T follicular helper cell (primary cell): ENCODE data around the gene GSTT2B.
"Not testable (repeated sequence)": the region's sequence is repeated elsewhere in the genome, so short reads cannot be mapped to it uniquely, and the experiment has no call there.

Experiments
- DNase-seq: peaks from one replicate; pipeline ENCODE4 v3.0.0-alpha.2; 2020; ENCODE audit warnings: low read depth
- total RNA-seq, 2 experiments: gene quantifications; one replicate each; lab custom pipeline; 2026; lab: John Stamatoyannopoulos, UW

The GSTT2B gene
- total RNA-seq = 0 reads per million in 2 experiments

DNA sequence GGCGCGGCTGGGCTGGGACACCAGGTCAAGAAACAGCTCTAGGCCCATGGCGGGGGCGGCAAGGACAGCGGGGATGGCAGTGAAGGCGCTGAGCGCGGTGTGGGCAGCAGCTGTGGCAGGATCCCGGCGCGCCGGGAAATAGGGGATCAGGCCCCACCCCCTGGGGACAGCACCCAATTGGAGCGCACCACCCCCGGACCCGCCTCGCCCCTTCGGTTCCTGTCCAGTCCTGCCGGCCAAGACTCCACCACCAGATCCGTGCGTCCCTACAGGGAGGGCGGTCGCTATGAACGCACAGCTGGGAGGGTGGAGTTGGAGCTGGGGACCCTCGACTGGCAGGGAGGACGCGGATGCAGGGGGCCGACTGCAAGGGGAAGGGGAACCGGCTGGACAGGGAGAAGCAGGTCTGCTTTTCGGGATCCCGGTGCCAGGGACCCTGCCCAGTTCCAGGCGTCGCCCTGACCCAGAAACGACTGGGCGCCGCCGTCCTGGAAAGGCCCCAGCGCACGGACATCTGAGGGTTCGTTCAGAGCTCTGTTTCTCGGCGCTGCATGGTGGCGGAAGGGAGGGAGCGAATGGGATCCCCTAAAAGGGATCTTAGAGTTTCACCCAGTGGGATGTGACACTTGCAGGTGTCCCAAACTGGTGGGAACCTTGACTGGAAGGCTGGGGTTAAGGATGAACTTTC, at the start of gene GSTT2B:
GSTT2B (minus strand) TSS at position 112 of the 688 bp plus-strand sequence; CDS start at position 48, 64 bp downstream.
- not testable (repeated sequence) for DNase-seq

- DNase-seq = no peak
Observed at GRCh38 chr22:24010018-24010391, 49.0 kb upstream of the GSTT2B start.

- no peak for DNase-seq
Observed at GRCh38 chr22:24009227-24010017, 48.4 kb upstream of the GSTT2B start.

GRCh38 chr22:24008381-24009226, 47.6 kb upstream of the GSTT2B start:
- DNase-seq = no peak

GRCh38 chr22:24008022-24008283, 47.0 kb upstream of the GSTT2B start:
- no peak for DNase-seq

- no peak for DNase-seq
Observed at GRCh38 chr22:24007253-24008021, 46.4 kb upstream of the GSTT2B start.

- DNase-seq = no peak
Observed at GRCh38 chr22:24006914-24007214, 45.9 kb upstream of the GSTT2B start.

DNA sequence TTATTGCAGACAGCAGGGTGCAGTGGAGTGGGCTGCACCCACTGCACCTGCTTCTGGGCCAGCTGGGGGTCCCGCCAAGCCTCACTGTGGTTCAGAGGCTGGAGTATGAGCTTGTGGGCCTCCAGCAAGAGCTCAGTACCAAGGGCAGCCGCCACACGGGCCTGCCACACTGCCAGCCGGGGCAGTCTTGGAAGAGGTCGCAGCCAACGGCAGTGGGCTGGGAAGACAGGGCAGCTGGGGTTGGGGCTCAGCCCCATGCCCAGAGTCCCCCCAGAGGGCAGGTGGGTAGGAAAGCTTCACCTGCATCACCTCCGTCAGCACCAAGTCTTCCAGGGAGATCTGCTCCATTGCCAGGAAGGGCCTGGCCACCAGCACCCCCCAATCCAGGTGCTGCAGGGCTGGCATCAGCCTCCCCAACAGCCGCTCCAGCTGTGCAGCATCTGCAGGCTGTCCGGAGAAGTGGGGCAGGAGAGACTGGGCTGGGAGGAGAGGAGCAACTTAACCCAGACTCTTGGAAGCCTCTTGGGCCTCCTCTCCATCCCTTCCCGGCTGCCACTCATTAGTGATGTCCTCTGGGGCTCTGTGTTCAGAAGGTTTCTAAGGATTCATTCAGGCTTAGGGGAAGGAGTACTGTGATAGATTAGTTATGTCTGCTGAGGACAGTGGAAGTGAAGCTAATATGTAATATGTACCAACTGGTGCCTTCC, 45.4 kb upstream of the GSTT2B start:
- no peak for DNase-seq

DNA sequence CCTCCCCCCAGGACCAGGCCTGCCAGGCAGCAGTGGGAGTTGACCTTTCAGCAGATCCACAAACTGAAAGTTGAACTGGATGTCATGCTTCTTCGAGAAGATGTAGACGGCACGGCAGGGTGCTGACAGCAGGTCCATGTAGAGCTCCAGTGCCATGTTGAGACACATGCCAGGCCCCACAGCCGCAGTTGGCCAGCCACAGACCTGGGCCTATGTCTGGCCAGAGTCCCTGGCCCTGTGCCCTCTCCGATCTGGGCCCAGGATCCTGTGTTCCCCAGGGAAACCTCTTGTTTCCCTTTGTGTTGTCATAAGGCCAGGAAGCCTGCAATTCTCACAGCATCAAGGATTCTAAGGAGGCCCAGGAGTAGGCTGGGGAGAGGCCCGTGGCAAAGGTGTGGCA, 44.2 kb upstream of the GSTT2B start, which contains the start of gene GSTT4:
GSTT4 (minus strand) TSS at position 253 of the 400 bp plus-strand sequence; CDS start at position 156, 97 bp downstream.
- no peak for DNase-seq

GRCh38 chr22:24003887-24004286, 42.9 kb upstream of the GSTT2B start:
- DNase-seq = no peak

- no peak for DNase-seq
Observed at GRCh38 chr22:24002851-24003250, 41.9 kb upstream of the GSTT2B start.

DNA sequence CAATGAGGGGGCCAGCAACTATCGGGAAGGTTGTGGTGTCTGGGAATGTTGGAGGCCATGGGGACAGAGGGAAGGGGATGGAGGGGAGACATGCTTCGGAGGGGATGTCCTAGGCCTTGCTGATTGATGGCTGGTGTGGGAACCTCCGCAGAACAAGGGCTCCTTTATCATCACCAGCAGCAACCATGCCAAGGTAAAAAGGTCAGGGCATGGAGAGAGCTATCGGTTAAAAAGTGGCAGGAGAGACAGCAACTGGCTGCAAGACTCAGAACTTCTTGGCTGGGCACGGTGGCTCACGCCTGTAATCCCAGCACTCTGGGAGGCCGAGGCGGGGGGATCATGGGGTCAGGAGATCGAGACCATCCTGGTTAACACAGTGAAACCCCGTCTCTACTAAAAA, 41.3 kb upstream of the GSTT2B start:
- no peak for DNase-seq

DNA sequence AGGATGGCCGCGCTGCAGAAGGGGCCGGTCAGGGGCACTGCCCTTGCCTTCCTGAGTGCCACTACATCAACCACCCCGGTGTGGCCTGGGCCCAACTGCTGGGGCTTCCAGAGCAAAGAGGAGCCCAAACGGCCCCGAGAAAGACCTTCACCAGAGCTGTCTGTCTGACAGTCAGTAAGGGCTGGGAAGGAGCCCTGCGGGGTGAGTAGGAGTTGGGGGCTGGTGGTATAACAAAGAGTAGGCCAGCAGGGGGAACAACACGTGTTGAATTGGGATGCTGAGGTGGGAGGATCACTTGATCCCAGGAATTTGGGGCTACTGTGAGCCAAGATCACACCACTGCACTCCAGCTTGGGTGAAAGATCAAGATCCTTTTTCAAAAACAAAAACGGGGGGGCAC, 40.3 kb upstream of the GSTT2B start:
- DNase-seq = no peak

DNA sequence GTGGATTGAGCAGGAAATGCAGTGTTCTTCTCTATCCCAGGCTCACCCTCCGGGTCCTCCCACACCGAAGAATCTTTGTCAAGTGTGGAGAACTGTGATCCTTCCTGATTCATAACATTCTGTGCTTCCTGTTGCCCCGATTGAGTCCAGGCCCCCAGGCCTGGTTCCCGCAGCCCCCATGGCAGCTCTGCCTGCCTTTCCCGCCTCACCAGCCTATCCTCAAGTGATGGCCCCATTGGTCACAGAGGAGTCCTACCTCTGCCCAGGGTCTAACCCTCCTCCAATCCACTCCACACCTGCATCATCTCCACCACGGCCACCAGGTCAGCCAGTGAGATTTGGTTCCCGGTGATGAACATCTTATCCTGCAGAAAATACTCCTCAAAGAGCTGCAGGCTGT, 38.8 kb upstream of the GSTT2B start:
- not testable (repeated sequence) for DNase-seq

- DNase-seq = no peak
Observed at GRCh38 chr22:23997092-23997491, 36.1 kb upstream of the GSTT2B start.

- DNase-seq = not testable (repeated sequence)
Observed at GRCh38 chr22:23993581-23994177, 32.7 kb upstream of the GSTT2B start.

DNA sequence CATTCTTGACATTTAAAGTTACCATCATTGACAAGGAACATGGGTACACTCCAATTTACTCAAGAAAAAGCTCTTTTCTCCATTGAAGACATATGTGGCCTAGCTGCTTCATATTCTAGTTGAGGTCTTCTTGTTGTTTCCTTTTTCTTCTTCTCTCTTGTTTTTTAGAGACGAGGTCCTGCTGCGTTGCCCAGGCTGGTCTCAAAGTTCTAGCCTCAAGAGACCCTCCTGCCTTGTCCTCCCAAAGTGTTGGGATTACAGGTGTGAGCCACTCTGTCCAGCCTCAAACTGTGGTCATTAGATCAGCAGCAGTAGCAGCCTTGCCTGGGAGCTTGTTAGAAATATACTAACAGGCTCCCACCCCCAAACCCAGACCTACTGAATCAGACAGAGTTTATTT, 32.1 kb upstream of the GSTT2B start:
- DNase-seq = not testable (repeated sequence)

GRCh38 chr22:23989583-23990244, 28.7 kb upstream of the GSTT2B start:
- DNase-seq = not testable (repeated sequence)

DNA sequence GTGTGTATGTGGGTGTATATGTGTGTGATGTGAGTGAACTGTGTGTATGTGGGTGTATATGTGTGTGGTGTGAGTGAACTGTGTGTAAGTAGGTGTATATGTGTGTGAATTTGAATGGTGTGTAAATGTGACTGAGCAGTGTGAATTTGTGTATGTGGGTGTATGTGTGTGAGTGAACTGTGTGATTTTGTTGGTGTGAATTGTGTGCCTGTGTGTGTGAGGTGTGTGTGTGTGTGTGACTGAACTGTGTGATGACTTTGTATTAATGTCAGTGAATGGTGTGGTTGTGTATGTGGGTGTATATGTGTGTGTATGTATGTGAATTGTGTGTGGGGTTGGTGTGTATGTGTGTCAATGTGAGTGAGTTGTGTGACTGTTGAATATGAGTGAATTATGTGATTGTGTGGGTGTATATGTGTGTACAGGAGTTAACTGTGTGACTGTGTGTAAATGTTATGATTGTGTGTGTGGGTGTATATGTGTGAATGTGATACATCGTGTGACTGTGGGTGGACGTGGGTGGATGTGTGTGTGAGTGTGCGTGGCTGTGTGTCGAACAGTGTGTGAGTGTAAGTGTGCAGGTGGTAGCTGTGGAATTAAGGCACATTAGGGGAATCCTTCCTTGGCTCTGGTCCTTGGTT, 25.7 kb upstream of the GSTT2B start:
- not testable (repeated sequence) for DNase-seq

GRCh38 chr22:23986089-23986488, 25.1 kb upstream of the GSTT2B start:
- not testable (repeated sequence) for DNase-seq
